ENCODE measurements around the gene LPIN1.

Gene LPIN1

GRCh38 chr2:11824901-11825828, 78.7 kb downstream of the LPIN1 start:
- Mint-ChIP-seq H3K27me3 (ENCODE audit: low read depth) (peaks cover 8% of the 10 kb centered on the region), H3K9me3 (no peaks in the 10 kb centered on the region), H3K36me3 (ENCODE audit: low read depth) (peaks cover 63% of the 10 kb centered on the region), H3K4me1 (ENCODE audit: low read depth) (peaks cover 18% of the 10 kb centered on the region), H3K27ac (no peak overlapping the region), H3K4me3 (no peak overlapping the region)

- Mint-ChIP-seq H3K36me3 (ENCODE audit: low read depth) (peaks cover 40% of the 10 kb centered on the region), H3K27me3 (ENCODE audit: low read depth) (peaks cover 30% of the 10 kb centered on the region), H3K4me1 (ENCODE audit: low read depth) (peaks cover 23% of the 10 kb centered on the region), H3K9me3 (no peaks in the 10 kb centered on the region), H3K4me3 (no peak overlapping the region), H3K27ac (no peak overlapping the region)
Measured at GRCh38 chr2:11827547-11827946, 81.1 kb downstream of the LPIN1 start.

GRCh38 chr2:11828933-11829323, 82.5 kb downstream of the LPIN1 start:
- H3K9me3 Mint-ChIP-seq: peaks cover 3% of the 10 kb centered on the region
- peaks cover 42% of the 10 kb centered on the region for H3K27me3 Mint-ChIP-seq (ENCODE audit: low read depth)
- peaks cover 23% of the 10 kb centered on the region for H3K4me1 Mint-ChIP-seq (ENCODE audit: low read depth)
- H3K27ac Mint-ChIP-seq: no peak overlapping the region
- peaks cover 32% of the 10 kb centered on the region for H3K36me3 Mint-ChIP-seq (ENCODE audit: low read depth)
- H3K4me3 Mint-ChIP-seq: no peak overlapping the region

GRCh38 chr2:11829324-11829946, 83.0 kb downstream of the LPIN1 start:
- Mint-ChIP-seq H3K4me1 (ENCODE audit: low read depth) (peaks cover 23% of the 10 kb centered on the region), H3K4me3 (peak overlapping the region; percentile 73), H3K27ac (peak overlapping the region; percentile 32), H3K9me3 (peaks cover 8% of the 10 kb centered on the region), H3K27me3 (ENCODE audit: low read depth) (peaks cover 45% of the 10 kb centered on the region), H3K36me3 (ENCODE audit: low read depth) (peaks cover 28% of the 10 kb centered on the region)

GRCh38 chr2:11829947-11830707, 83.7 kb downstream of the LPIN1 start:
- H3K4me3 Mint-ChIP-seq: peak overlapping the region; percentile 73
- H3K27me3 Mint-ChIP-seq (ENCODE audit: low read depth): peaks cover 51% of the 10 kb centered on the region
- peaks cover 23% of the 10 kb centered on the region for H3K36me3 Mint-ChIP-seq (ENCODE audit: low read depth)
- H3K4me1 Mint-ChIP-seq (ENCODE audit: low read depth): peaks cover 23% of the 10 kb centered on the region
- H3K27ac Mint-ChIP-seq: peak overlapping the region; percentile 32
- H3K9me3 Mint-ChIP-seq: peaks cover 15% of the 10 kb centered on the region

- Mint-ChIP-seq H3K27me3 (ENCODE audit: low read depth) (peaks cover 57% of the 10 kb centered on the region), H3K36me3 (ENCODE audit: low read depth) (peaks cover 17% of the 10 kb centered on the region), H3K4me3 (peak overlapping the region; percentile 73), H3K27ac (peak overlapping the region; percentile 16), H3K9me3 (peaks cover 19% of the 10 kb centered on the region), H3K4me1 (ENCODE audit: low read depth) (peaks cover 23% of the 10 kb centered on the region)
Measured at GRCh38 chr2:11830708-11831301, 84.4 kb downstream of the LPIN1 start.

- no peak overlapping the region for H3K27ac Mint-ChIP-seq
- H3K27me3 Mint-ChIP-seq (ENCODE audit: low read depth): peaks cover 64% of the 10 kb centered on the region
- H3K36me3 Mint-ChIP-seq (ENCODE audit: low read depth): peaks cover 17% of the 10 kb centered on the region
- peaks cover 19% of the 10 kb centered on the region for H3K9me3 Mint-ChIP-seq
- H3K4me3 Mint-ChIP-seq: no peak overlapping the region
- H3K4me1 Mint-ChIP-seq (ENCODE audit: low read depth): peaks cover 23% of the 10 kb centered on the region
Measured at GRCh38 chr2:11831415-11831814, 85.0 kb downstream of the LPIN1 start.

GRCh38 chr2:11832531-11832930, 86.1 kb downstream of the LPIN1 start:
- Mint-ChIP-seq H3K27me3 (ENCODE audit: low read depth) (peaks cover 74% of the 10 kb centered on the region), H3K9me3 (peaks cover 19% of the 10 kb centered on the region), H3K27ac (no peak overlapping the region), H3K4me1 (ENCODE audit: low read depth) (peaks cover 19% of the 10 kb centered on the region), H3K36me3 (ENCODE audit: low read depth) (peaks cover 6% of the 10 kb centered on the region), H3K4me3 (no peak overlapping the region)

GRCh38 chr2:11833601-11834000, 87.2 kb downstream of the LPIN1 start:
- peaks cover 19% of the 10 kb centered on the region for H3K9me3 Mint-ChIP-seq
- H3K27ac Mint-ChIP-seq: no peak overlapping the region
- peaks cover 17% of the 10 kb centered on the region for H3K4me1 Mint-ChIP-seq (ENCODE audit: low read depth)
- peaks cover 1% of the 10 kb centered on the region for H3K36me3 Mint-ChIP-seq (ENCODE audit: low read depth)
- peaks cover 80% of the 10 kb centered on the region for H3K27me3 Mint-ChIP-seq (ENCODE audit: low read depth)
- no peak overlapping the region for H3K4me3 Mint-ChIP-seq

- no peak overlapping the region for H3K4me3 Mint-ChIP-seq
- H3K27ac Mint-ChIP-seq: no peak overlapping the region
- H3K9me3 Mint-ChIP-seq: peaks cover 19% of the 10 kb centered on the region
- H3K36me3 Mint-ChIP-seq (ENCODE audit: low read depth): peaks cover 1% of the 10 kb centered on the region
- H3K27me3 Mint-ChIP-seq (ENCODE audit: low read depth): peaks cover 87% of the 10 kb centered on the region
- H3K4me1 Mint-ChIP-seq (ENCODE audit: low read depth): peaks cover 3% of the 10 kb centered on the region
Measured at GRCh38 chr2:11835403-11835802, 89.0 kb downstream of the LPIN1 start.

- H3K4me3 Mint-ChIP-seq: no peak overlapping the region
- H3K27me3 Mint-ChIP-seq (ENCODE audit: low read depth): peaks cover 81% of the 10 kb centered on the region
- H3K27ac Mint-ChIP-seq: no peak overlapping the region
- H3K9me3 Mint-ChIP-seq: peaks cover 19% of the 10 kb centered on the region
- H3K36me3 Mint-ChIP-seq (ENCODE audit: low read depth): peaks cover 1% of the 10 kb centered on the region
- no peaks in the 10 kb centered on the region for H3K4me1 Mint-ChIP-seq (ENCODE audit: low read depth)
Measured at GRCh38 chr2:11836647-11837219, 90.3 kb downstream of the LPIN1 start.

- H3K4me3 Mint-ChIP-seq: no peak overlapping the region
- peaks cover 1% of the 10 kb centered on the region for H3K36me3 Mint-ChIP-seq (ENCODE audit: low read depth)
- H3K27me3 Mint-ChIP-seq (ENCODE audit: low read depth): peaks cover 78% of the 10 kb centered on the region
- no peaks in the 10 kb centered on the region for H3K4me1 Mint-ChIP-seq (ENCODE audit: low read depth)
- H3K9me3 Mint-ChIP-seq: peaks cover 19% of the 10 kb centered on the region
- H3K27ac Mint-ChIP-seq: no peak overlapping the region
Measured at GRCh38 chr2:11837875-11838734, 91.7 kb downstream of the LPIN1 start.

- Mint-ChIP-seq H3K4me1 (ENCODE audit: low read depth) (no peaks in the 10 kb centered on the region), H3K27me3 (ENCODE audit: low read depth) (peaks cover 63% of the 10 kb centered on the region), H3K36me3 (ENCODE audit: low read depth) (no peaks in the 10 kb centered on the region), H3K9me3 (peaks cover 6% of the 10 kb centered on the region), H3K4me3 (no peak overlapping the region), H3K27ac (no peak overlapping the region)
Measured at GRCh38 chr2:11839916-11840315, 93.5 kb downstream of the LPIN1 start.

All from T-helper 1 cell treated with Interleukin-12 subunit alpha and Interleukin-12 subunit beta and Interleukin-4 antibody, amounts not matched to agents 30 μg/mL and 1 μg/mL, for 36 hours (primary cell).